Left ventricle myocardium superior (tissue), 1 donor: ENCODE results near the gene SRSF2. TPM values are rescaled to one million over a fixed set of nuclear protein-coding genes. Genes with fewer than 3 reads are reported as not detected.
"Not testable (repeated sequence)": the region's sequence is repeated elsewhere in the genome, so short reads cannot be mapped to it uniquely, and the experiment has no call there.

Source experiments
- ATAC-seq: fragments of 200-7000 bp; cut with Tn5 transposase; one replicate; pipeline ENCODE4 v1.9.1; 2020; ENCODE audit warnings: mild to moderate bottlenecking, moderate library complexity
- DNase-seq: peaks from one replicate; pipeline ENCODE4 v3.0.0-alpha.2; 2020
- intact Hi-C: fragments of 100-400 bp; cut with micrococcal nuclease; formaldehyde crosslinking; loops from one replicate; pipeline ENCODE4 v1.11.0; 2022
- total RNA-seq: library from RNA; stranded (reverse); fragmentation: NEBNext Ultra II Directional; extraction: Animal tissue kit (Norgen Biotek cat#: 25700); gene quantifications from one replicate; pipeline ENCODE4 v1.2.1, GENCODE V29; 2021
- donor health status: DM: no; HTN: yes; CAD: no; lungs with severe emphysema.

SRSF2 gene
- total RNA-seq, 1 donor from 2014 or later = 78.0 TPM

DNA sequence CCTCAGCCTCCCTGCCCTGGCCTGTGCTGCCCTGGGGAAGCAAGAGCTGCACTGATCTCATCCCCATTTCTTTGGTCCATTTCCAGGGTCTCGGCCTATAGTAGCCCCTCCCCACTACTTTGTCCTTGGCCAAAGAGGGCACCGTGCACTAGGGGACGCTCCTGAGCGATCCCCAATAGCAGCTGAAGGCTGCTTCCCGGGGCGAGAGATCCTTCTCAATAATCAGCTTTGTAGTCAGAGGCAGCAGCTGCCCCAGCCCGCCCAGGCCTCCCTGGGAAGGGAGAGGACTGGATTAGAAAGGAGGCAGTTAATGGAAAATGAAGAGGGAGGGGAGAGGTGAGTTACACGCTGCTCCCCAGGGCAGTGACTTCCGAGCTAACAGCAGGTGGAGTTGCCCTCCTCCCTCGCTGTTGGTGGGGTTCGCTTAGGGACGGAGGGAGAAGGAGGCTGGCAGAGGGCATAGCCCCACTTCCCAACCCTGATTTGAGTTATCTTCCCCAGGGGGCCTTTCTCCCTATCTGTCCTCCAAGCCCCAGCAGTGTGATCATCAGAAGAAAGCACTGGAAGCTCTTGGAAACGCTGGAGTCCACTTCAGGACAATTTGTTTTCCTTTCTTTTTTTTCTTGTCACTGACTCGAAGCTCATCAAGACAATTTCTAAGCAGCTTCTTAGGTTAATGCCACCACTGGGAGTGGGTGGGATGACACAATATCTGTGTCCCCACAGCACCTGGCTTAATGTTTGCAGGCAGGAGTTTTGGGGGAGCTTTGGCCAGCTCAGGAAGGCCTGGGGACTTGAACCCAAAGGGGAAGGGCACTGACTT, 28.9 kb downstream of the SRSF2 start:
- ATAC-seq (peak; percentile 16), DNase-seq (peak; percentile 66)
- intact Hi-C loops = no loop called here

- DNase-seq (no peak), ATAC-seq (no peak)
- intact Hi-C loops = no loop called here
Measured at GRCh38 chr17:76706817-76707216, 30.3 kb downstream of the SRSF2 start.

GRCh38 chr17:76704805-76705204, 32.3 kb downstream of the SRSF2 start:
- intact Hi-C loops = no loop called here
- DNase-seq = no peak

DNA sequence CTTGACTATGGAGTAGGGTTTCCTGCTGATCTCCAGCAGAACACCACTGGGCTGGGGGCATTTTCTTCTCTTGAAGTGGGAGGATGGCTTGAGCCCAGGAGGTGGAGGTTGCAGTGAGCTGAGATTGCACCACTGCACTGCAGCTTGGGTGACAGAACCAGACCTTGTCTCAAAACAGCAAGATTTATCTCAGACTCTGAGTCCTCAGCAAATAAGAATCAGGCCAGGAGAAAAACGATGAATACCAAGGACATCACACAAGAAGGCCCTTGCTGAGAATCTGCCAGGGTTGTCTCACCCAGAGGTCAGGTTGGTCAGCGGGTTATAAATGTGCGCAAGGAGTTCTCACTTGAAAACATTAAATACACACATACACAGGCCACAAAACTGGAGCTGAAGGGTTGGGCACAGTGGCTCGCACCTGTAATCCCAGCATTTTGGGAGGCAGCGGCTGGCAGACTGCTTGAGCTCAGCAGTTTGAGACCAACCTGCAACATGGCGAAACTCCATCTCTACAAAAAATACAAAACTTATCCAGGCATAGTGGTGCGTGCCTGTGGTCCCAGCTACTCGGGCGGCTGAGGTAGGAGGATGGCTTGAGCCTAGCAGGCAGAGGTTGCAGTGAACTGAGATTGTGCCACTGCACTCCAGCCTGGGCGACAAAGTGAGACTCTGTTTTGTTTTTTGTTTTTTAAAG, 34.0 kb downstream of the SRSF2 start:
- DNase-seq (no peak), ATAC-seq (no peak)
- intact Hi-C loops = no loop called here

More at GRCh38 chr17:76704805-76705204, 32.3 kb downstream of the SRSF2 start:
- no peak for ATAC-seq

GRCh38 chr17:76702076-76702475, 35.1 kb downstream of the SRSF2 start:
- DNase-seq = peak; percentile 19
- no peak for ATAC-seq
- intact Hi-C loops = no loop called here

- DNase-seq = peak; percentile 29
- peak; percentile 0 for ATAC-seq
- intact Hi-C loops = no loop called here
Measured at GRCh38 chr17:76701471-76701967, 35.6 kb downstream of the SRSF2 start.

DNA sequence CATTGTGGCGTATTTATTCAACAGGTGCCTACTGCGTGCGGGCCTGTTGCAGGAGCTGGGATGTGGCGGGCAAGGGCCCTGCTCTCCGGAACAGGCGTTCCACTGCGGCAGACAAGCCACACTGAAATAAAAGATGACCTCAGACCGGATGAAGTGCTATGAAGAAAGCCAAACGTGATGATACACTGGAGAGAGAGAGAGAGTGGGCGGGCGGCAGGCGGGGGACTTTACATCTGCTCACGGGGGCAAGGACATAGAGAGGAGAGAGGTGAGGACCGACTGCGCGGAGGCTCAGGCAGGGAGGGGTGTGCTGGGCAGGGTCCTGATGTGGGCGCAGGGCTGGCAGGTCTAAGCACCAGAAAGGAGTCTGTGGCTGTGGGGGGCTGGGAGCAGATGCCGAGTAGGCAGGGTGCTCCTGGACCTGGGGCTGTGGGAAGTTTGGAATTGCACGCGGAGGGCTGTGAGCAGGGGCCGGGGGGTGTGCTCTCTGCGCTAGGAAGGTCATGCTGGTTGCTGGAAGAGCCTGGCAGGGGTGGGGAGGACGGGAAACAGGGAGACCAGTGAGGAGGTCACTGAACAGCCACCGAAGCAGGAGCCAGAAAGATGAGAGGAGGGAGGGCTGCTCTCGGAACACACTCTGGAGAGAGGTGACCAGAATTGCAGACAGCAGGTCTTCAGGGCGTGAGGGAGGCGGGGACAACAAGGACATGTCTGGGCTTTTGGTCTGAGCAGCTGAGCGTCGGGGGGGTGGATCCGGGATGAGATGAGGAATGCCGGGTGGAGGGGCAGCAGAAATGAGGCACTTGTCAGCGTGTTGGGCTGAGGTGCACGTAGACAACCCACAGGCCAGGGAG, 36.3 kb downstream of the SRSF2 start:
- intact Hi-C loops = no loop called here
- ATAC-seq = peak; percentile 81
- DNase-seq = peak; percentile 82

- intact Hi-C loops = no loop called here
- no peak for DNase-seq
- peak; percentile 26 for ATAC-seq
Measured at GRCh38 chr17:76700270-76700616, 36.9 kb downstream of the SRSF2 start.

DNA sequence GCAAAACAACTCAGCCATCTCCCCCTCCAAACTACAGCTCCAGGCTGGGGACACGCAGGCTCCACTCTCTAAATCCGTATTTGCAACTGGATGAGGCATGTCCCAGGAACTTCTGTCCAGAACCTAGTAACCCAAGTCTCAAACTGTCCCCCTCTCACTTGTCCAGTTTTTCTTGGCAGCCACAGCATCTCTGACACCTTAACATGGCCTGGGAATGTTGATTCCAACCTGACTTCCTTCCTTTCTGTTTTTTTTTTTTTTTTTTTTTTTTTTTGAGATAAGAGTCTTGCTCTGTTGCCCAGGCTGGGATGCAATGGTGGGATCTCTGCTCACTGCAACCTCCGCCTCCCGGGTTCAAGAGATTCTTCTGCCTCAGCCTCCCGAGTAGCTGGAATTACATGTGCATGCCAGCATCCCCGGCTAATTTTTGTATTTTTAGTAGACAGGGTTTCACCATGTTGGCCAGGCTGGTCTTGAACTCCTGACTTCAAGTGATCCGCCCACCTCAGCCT, 38.6 kb downstream of the SRSF2 start:
- intact Hi-C loops, ATAC-seq, DNase-seq: not testable (repeated sequence)

DNA sequence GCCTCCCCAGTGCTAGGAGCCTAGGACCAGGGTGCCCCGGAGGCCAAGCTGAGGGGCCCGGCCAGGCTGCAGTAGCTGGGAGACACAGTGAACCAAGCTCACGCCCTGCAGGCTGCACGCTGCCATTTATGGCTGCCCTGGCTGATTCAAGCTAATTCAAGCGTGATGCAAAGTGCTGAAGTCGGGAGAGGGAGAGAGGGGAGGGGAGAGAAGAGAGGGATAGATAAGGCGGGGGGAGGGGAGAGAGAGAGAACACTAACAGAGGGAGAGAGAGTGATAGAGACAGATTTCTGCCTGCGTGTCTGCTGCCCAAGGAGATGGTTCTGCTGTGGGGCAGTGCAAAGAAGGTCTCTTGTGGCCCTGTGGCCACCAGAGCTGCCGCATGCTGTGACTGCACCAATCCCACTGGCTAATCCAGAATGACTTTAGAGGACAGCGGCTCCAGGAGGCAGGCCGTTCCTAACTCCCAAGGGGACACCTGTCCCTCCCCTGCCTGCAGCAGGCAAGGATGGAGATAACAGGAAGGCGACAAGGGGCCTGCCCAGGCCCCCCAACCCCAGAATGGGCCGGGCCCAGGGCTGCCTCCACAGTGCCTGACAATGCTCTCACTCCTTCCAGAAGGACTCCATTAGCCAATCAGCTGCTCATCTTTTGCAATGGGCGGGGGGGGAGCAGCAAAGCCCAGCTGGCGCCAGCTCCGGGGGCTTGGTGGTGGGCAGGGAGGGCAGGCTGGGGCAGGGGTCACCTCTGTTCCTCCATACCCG, 39.2 kb downstream of the SRSF2 start:
- ATAC-seq = peak; percentile 32
- DNase-seq = peak; percentile 66
- intact Hi-C loops = no loop called here

DNA sequence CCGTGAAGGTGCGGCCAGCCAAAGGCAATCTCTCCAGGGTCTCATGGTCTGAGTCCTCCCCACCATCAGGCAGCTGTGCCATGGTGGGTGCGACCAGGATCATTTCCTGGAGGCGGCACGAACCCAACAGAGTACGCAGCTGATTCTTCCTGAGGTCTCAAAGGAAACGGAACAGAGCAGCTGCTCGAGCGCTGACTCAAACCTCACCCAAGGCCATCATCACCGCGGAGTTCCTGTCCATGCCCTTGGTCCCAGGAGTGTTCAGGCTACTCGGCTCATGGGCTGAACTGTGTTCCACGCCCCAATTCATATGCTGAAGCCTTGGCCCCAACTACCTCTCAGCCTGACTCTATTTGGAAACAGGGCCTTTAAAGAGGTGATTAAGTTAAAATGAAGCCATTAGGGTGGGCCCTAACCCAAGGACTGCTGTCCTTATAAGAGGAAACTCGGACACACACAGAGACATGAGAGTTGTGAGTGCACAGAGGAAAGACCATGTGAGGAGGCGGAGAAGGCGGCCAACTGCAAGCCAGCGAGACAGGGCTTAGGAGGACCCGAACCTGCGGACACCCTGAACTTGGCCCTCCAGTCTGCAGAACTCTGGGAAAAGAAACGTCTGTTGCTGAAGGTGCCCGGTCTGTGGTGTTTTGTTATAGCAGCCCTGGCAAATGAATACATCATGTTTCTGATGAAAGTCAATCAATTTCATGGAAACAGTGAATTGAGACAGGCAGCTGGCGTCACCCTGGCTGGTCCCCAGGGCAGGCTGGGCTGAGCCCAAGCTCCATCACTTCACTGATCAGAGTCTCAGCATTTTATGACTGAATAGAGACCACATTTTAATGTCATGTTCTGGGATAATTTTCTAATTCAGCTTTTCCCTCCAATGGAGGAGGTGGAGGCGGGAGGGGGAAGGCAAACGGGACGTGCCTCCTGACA, 40.1 kb downstream of the SRSF2 start:
- peak; percentile 77 for DNase-seq
- peak; percentile 27 for ATAC-seq
- intact Hi-C loops = no loop called here

GRCh38 chr17:76695059-76695831, 41.9 kb downstream of the SRSF2 start:
- intact Hi-C loops = no loop called here
- ATAC-seq (no peak), DNase-seq (peak; percentile 21)

DNA sequence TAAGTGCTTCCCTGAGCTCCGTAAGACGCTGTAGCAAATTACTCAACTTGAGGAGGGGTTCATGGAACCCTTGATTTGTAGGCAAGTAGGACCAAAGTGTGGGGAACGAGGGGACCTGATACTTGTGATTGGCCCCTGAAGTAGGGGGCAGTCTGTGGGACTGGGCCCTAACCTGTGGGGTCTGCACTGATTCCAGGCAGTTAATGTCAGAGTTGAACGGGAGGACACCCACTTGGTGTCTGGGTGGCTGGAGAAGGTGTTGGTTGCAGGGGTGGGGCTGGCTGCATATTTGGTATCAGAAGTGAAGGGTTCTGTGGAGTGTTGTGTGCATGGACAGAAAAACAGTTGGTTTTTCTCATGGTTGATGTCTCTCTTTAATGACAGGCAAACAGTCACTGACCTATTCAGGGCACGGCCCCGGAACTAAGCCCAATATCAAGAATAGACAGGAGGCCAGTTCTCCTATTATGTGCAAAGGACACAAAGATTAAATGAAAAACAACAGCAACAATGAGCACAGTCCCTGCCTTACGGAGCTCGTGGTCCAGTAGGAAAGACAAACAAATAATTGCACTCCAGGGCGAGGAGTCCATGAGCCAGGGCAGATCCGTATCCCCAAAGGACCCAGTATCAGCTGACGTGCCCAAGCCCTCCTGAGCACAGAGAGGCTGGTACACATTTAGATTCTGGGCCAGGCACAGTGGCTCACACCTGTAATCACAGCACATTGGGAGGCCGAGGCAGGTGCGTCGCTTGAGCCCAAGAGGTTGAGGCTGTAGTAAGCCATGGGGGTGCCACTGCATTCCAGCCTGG, 45.5 kb downstream of the SRSF2 start:
- DNase-seq = peak; percentile 30
- intact Hi-C loops = no loop called here
- peak; percentile 0 for ATAC-seq

GRCh38 chr17:76690596-76691280, 46.4 kb downstream of the SRSF2 start:
- DNase-seq = no peak
- intact Hi-C loops = no loop called here
- ATAC-seq = no peak

DNA sequence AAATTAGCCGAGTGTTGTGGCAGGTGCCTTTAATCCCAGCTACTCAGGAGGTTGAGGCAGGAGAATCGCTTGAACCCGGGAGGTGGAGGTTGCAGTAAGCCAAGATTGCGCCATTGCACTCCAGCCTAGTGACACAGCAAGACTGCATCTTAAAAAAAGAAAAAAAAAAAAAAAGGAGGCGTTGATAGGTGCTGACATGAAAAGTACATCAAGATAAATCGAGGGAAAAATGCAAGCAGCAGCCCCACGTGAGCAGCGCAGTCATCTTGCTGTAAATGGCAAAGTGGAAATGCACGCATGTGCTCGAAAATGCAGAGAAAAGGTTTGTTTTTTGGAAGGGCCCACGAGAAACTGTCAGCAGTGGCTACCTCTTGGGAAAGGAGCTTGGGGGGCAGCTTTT, 47.3 kb downstream of the SRSF2 start:
- DNase-seq = no peak

More for the DNA sequence above, 47.3 kb downstream of the SRSF2 start:
- ATAC-seq = no peak
- intact Hi-C loops = loop anchor here (2.0 kb wide), 1 partner anchor 27 kb away; no protein-coding TSS in a partner anchor
